H1 (cell line): ENCODE measurements around the gene SUSD1. TPM values are rescaled to one million over a fixed set of nuclear protein-coding genes. Genes with fewer than 3 reads are reported as not detected.

Experiments used
- CTCF ChIA-PET: fragments of 300-600 bp; sonication (Branson Sonifier 250); formaldehyde crosslinking; loops from one replicate; lab custom pipeline; 2021; ENCODE audit not compliant: partially characterized antibody; lab: Charles Lee
- POLR2A ChIA-PET: fragments of 300-600 bp; sonication (Branson Sonifier 250); formaldehyde crosslinking; loops from one replicate; lab custom pipeline; 2021; ENCODE audit warnings: inconsistent platforms; ENCODE audit not compliant: partially characterized antibody; lab: Charles Lee
- DNase-seq, 2 experiments: peaks; one replicate each; pipeline versions ENCODE4 v3.0.0 to v3.0.0-alpha.2; 2010 to 2022; ENCODE audit warnings: low spot score in 2 of 2, low read depth in 1 of 2, mixed read lengths in 1 of 2
- FAIRE-seq: peaks from 2 replicates; lab custom pipeline; 2011; peaks lifted over from hg19 to GRCh38; lab: Jason Lieb, UNC
- H2AFZ ChIP-seq: 2 replicates; pipeline ENCODE4 v1.8.1; 2012; ENCODE audit warnings: low read length, inconsistent platforms
- H2AK5ac ChIP-seq: 2 replicates; pipeline ENCODE4 v1.6.1; 2013; ENCODE audit warnings: low read depth, low read length
- H2BK120ac ChIP-seq: replicated peaks from 2 replicates; pipeline ENCODE3; 2013; ENCODE audit warnings: low read depth, low read length, inconsistent platforms
- H2BK12ac ChIP-seq: 2 replicates; pipeline ENCODE4 v1.6.1; 2013; ENCODE audit warnings: low read depth, low read length
- H2BK15ac ChIP-seq: 2 replicates; pipeline ENCODE4 v1.6.1; 2013; ENCODE audit warnings: low read length
- H2BK20ac ChIP-seq: 2 replicates; pipeline ENCODE4 v1.6.1; 2013; ENCODE audit warnings: low read length
- H2BK5ac ChIP-seq: 2 replicates; pipeline ENCODE4 v1.6.1; 2013; ENCODE audit warnings: low read depth, low read length
- H3K14ac ChIP-seq: 2 replicates; pipeline ENCODE4 v1.6.1; 2013; ENCODE audit warnings: inconsistent platforms; ENCODE audit not compliant: insufficient read length
- H3K18ac ChIP-seq: 2 replicates; pipeline ENCODE4 v1.6.1; 2013; ENCODE audit warnings: low read length; ENCODE audit errors: extremely low read depth
- H3K23ac ChIP-seq: 2 replicates; pipeline ENCODE4 v1.6.1; 2013; ENCODE audit warnings: inconsistent platforms; ENCODE audit not compliant: insufficient read length
- H3K23me2 ChIP-seq: 2 replicates; pipeline ENCODE4 v1.6.1; 2013; ENCODE audit warnings: low read depth, low read length
- H3K27ac ChIP-seq: 2 replicates; pipeline ENCODE4 v1.6.1; 2011; ENCODE audit warnings: low read depth, low read length, inconsistent platforms
- H3K27me3 ChIP-seq, 4 experiments: replicated peaks in 1 of 4; 1 replicate in 1 of 4; 2 replicates in 3 of 4; pipeline versions ENCODE4 v1.6.1 to v1.8.1; 2011 to 2013; ENCODE audit warnings: low read length in 3 of 4, mild to moderate bottlenecking in 3 of 4, inconsistent platforms in 2 of 4, mixed read lengths in 2 of 4, moderate library complexity in 1 of 4; ENCODE audit not compliant: control insufficient read depth in 3 of 4, insufficient read depth in 3 of 4; ENCODE audit errors: extremely low read depth in 1 of 4
- H3K36me3 ChIP-seq, 4 experiments: 2 replicates each; pipeline versions ENCODE4 v1.6.1 to v1.8.1; 2011 to 2013; ENCODE audit warnings: mild to moderate bottlenecking in 4 of 4, low read length in 3 of 4, moderate library complexity in 2 of 4, control low read depth in 1 of 4, inconsistent platforms in 1 of 4; ENCODE audit not compliant: insufficient read depth in 4 of 4, control insufficient read depth in 2 of 4
- H3K4ac ChIP-seq: replicated peaks from 2 replicates; pipeline ENCODE3; 2013; ENCODE audit warnings: low read length, low read depth, mixed read lengths, inconsistent platforms; ENCODE audit not compliant: insufficient read length
- H3K4me1 ChIP-seq, 4 experiments: replicated peaks in 1 of 4; 1 replicate in 1 of 4; 2 replicates in 3 of 4; pipeline versions ENCODE4 v1.6.1 to v1.8.1; 2011 to 2013; ENCODE audit warnings: low read length in 3 of 4, inconsistent platforms in 2 of 4, mixed read lengths in 1 of 4; ENCODE audit not compliant: insufficient read depth in 4 of 4, control insufficient read depth in 3 of 4
- H3K4me2 ChIP-seq, 2 experiments: 2 replicates each; pipeline versions ENCODE4 v1.6.1 to v1.8.1; 2011 to 2013; ENCODE audit warnings: low read depth in 2 of 2, low read length in 2 of 2, control low read depth in 1 of 2, inconsistent platforms in 1 of 2, mild to moderate bottlenecking in 1 of 2; ENCODE audit not compliant: insufficient read depth in 1 of 2
- H3K4me3 ChIP-seq, 4 experiments: fragments of 200-600, 300-600 bp in 1 of 4; sonication (generic), shearing (Covaris generic), sonication (Bioruptor Twin) in 1 of 4; 2 replicates each; pipeline versions ENCODE4 v1.5.1 to v1.8.1; 2011 to 2016; ENCODE audit warnings: low read length in 4 of 4, low read depth in 3 of 4, control low read depth in 2 of 4, inconsistent platforms in 2 of 4, mild to moderate bottlenecking in 2 of 4, mixed read lengths in 1 of 4, moderate library complexity in 1 of 4; ENCODE audit not compliant: insufficient read depth in 2 of 4; ENCODE audit errors: extremely low read depth in 1 of 4
- H3K56ac ChIP-seq: replicated peaks from 2 replicates; pipeline ENCODE3; 2013; ENCODE audit warnings: low read depth, mild to moderate bottlenecking, mixed read lengths, low read length, inconsistent platforms; ENCODE audit not compliant: insufficient read length
- H3K79me1 ChIP-seq: 2 replicates; pipeline ENCODE4 v1.6.1; 2013; ENCODE audit warnings: low read depth, low read length, control low read depth
- H3K79me2 ChIP-seq, 2 experiments: 2 replicates each; pipeline versions ENCODE4 v1.6.1 to v1.8.1; 2012 to 2013; ENCODE audit warnings: low read length in 2 of 2, mild to moderate bottlenecking in 2 of 2, inconsistent platforms in 1 of 2; ENCODE audit not compliant: insufficient read depth in 2 of 2, control insufficient read depth in 1 of 2
- H3K9ac ChIP-seq, 4 experiments: replicated peaks in 1 of 4; 1 replicate in 1 of 4; 2 replicates in 3 of 4; pipeline versions ENCODE4 v1.6.1 to v1.8.1; 2011 to 2013; ENCODE audit warnings: low read depth in 3 of 4, low read length in 3 of 4, control low read depth in 2 of 4, mild to moderate bottlenecking in 2 of 4, moderate library complexity in 2 of 4, inconsistent platforms in 1 of 4; ENCODE audit errors: extremely low read depth in 1 of 4
- H3K9me3 ChIP-seq, 2 experiments: 2 replicates each; pipeline versions ENCODE4 v1.6.1 to v1.8.1; 2012 to 2013; ENCODE audit warnings: mild to moderate bottlenecking in 2 of 2, moderate library complexity in 2 of 2, control low read depth in 1 of 2, inconsistent platforms in 1 of 2, low read depth in 1 of 2, low read length in 1 of 2, mixed read lengths in 1 of 2; ENCODE audit not compliant: insufficient read depth in 2 of 2
- H4K20me1 ChIP-seq, 2 experiments: replicated peaks in 1 of 2; 2 replicates each; pipeline versions ENCODE3 to v1.8.1; 2011 to 2013; ENCODE audit warnings: inconsistent platforms in 2 of 2, low read length in 2 of 2, mild to moderate bottlenecking in 1 of 2; ENCODE audit not compliant: insufficient read depth in 2 of 2, control insufficient read depth in 1 of 2
- H4K5ac ChIP-seq: 2 replicates; pipeline ENCODE4 v1.6.1; 2013; ENCODE audit warnings: low read length, low read depth, mixed read lengths, inconsistent platforms; ENCODE audit not compliant: insufficient read length
- H4K8ac ChIP-seq: 2 replicates; pipeline ENCODE4 v1.8.0; 2013; ENCODE audit warnings: mild to moderate bottlenecking, moderate library complexity, low read length, inconsistent platforms; ENCODE audit not compliant: insufficient read depth; ENCODE audit errors: extremely low read depth
- H4K91ac ChIP-seq: replicated peaks from 2 replicates; pipeline ENCODE3; 2013; ENCODE audit warnings: low read length, mixed read lengths, inconsistent platforms; ENCODE audit not compliant: insufficient read length
- CHD2 ChIP-seq: IDR thresholded peaks from 2 replicates; pipeline ENCODE4 v1.6.1; 2012; ENCODE audit warnings: low read length, improper control_type of control experiment
- CREB1 ChIP-seq: IDR thresholded peaks from 2 replicates; pipeline ENCODE4 v1.6.1; 2012; ENCODE audit warnings: inconsistent platforms
- EP300 ChIP-seq, 2 experiments: IDR thresholded peaks; 1 replicate in 1 of 2; 2 replicates in 1 of 2; pipeline ENCODE4 v1.6.1; 2011 to 2012; ENCODE audit warnings: low read depth in 2 of 2, low read length in 2 of 2, mild to moderate bottlenecking in 2 of 2, borderline replicate concordance in 1 of 2, inconsistent platforms in 1 of 2, moderate library complexity in 1 of 2
- GABPA ChIP-seq: IDR thresholded peaks from 2 replicates; pipeline ENCODE4 v1.6.1; 2011; ENCODE audit warnings: mild to moderate bottlenecking, low read length, moderate library complexity, borderline replicate concordance; ENCODE audit not compliant: insufficient read depth
- KDM5A ChIP-seq: fragments of 200-600 bp; IDR thresholded peaks from 2 replicates; pipeline ENCODE4 v1.7.1; 2012; ENCODE audit warnings: mild to moderate bottlenecking, low read length, inconsistent platforms, mixed read lengths
- NANOG ChIP-seq: IDR thresholded peaks from 2 replicates; pipeline ENCODE4 v1.6.1; 2011; ENCODE audit warnings: low read length, low read depth, mild to moderate bottlenecking, inconsistent platforms; ENCODE audit not compliant: insufficient read depth, poor library complexity, severe bottlenecking
- POLR2A ChIP-seq, 2 experiments: IDR thresholded peaks; 1 replicate in 1 of 2; 2 replicates in 1 of 2; pipeline ENCODE4 v1.6.1; 2011; ENCODE audit warnings: low read depth in 2 of 2, low read length in 2 of 2, mild to moderate bottlenecking in 2 of 2; ENCODE audit errors: control extremely low read depth in 1 of 2
- TBP ChIP-seq: IDR thresholded peaks from 2 replicates; pipeline ENCODE4 v1.6.1; 2011; ENCODE audit warnings: low read depth, low read length, improper control_type of control experiment
- YY1 ChIP-seq: IDR thresholded peaks from 2 replicates; pipeline ENCODE4 v1.6.1; 2011; ENCODE audit warnings: low read depth, mild to moderate bottlenecking, low read length
- WGBS, 2 experiments: shearing (Covaris generic) in 1 of 2; methylation state at CpG; one replicate each; pipeline versions ENCODE4 v1.1.6 to v1.1.7; 2013 to 2015; ENCODE audit warnings: low lambda C conversion rate in 2 of 2, mixed read lengths in 2 of 2, inconsistent platforms in 1 of 2, low coverage in 1 of 2, missing lambda C conversion rate in 1 of 2; ENCODE audit not compliant: insufficient replicate concordance in 2 of 2, insufficient coverage in 1 of 2, insufficient read length in 1 of 2; ENCODE audit errors: extremely low coverage in 1 of 2, missing lambda C conversion rate in 1 of 2; 5-methylcytosine and 5-hydroxymethylcytosine counted together
- polyA plus RNA-seq, 7 experiments: library from polyadenylated mRNA; depleted of rRNA in 3 of 7; stranded (reverse) in 5 of 7; unstranded in 2 of 7; fragments of >200 nt in 5 of 7; fragments of 200-250 nt in 2 of 7; gene quantifications; 1 replicate in 5 of 7; 2 replicates in 1 of 7; 4 replicates in 1 of 7; pipeline versions ENCODE4 v1.2.1 to v1.2.3, GENCODE V29; 2011 to 2013; ENCODE audit warnings: missing spikeins in 2 of 7, mixed read lengths in 2 of 7
- total RNA-seq: library from RNA; stranded (reverse); fragmentation: NEBNext Ultra II Directional; extraction: Animal tissue kit (Norgen Biotek cat#: 25700); gene quantifications from 2 replicates; pipeline ENCODE4 v1.2.1, GENCODE V29; 2021
- TF ChIP-seq, protein P1 (sequence below): IDR thresholded peaks from 2 replicates; pipeline ENCODE4 v1.6.1; 2011; ENCODE audit warnings: low read depth, mild to moderate bottlenecking, low read length; ENCODE audit not compliant: insufficient read depth
- TF ChIP-seq, protein P2 (sequence below), 3 experiments: IDR thresholded peaks; 1 replicate in 2 of 3; 2 replicates in 1 of 3; pipeline versions ENCODE4 v1.5.1 to v1.6.1; 2011; ENCODE audit warnings: low read length in 3 of 3, mild to moderate bottlenecking in 3 of 3, inconsistent platforms in 2 of 3, low read depth in 1 of 3, moderate library complexity in 1 of 3; ENCODE audit not compliant: insufficient read depth in 1 of 3; ENCODE audit errors: control extremely low read depth in 1 of 3

The SUSD1 gene
- total and polyA plus RNA-seq, 2 of the 8 experiments (the other 6 are each of a cell fraction or from before 2014, with no cell fraction given) = 2.8 to 7.2 TPM

DNA sequence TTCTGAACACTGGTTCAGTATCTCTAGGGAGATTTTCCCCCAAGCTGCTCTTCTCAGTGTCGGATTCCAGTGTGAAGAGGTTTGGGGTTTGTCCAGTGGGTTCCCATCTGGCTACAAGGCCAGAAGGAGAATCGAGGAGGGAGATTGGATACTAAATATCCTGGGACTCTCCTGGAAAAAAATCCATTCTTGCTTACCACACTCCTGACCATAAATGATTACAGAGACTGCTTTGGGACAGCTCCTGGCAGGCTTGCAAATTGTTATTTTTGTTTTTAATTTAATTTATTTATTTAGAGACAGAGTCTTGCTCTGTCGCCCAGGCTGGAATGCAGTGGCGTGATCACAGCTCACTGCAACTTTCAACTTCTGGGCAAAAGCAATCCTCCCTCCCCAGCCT, 4.7 kb upstream of the SUSD1 start:
- WGBS, 2 experiments = 90% methylated on average over 4 of the region's 4 CpGs; no CpG with 5 or more reads in 1 of the 2 experiments
- Histone ChIP-seq H3K23me2 (peaks cover 8% of the 10 kb centered on the region), H2BK12ac (no peak overlapping the region), H4K8ac (no peak overlapping the region), H3K9ac (no peak overlapping the region), H3K4ac (no peak overlapping the region), H4K20me1 (no peaks in the 10 kb centered on the region), H3K4me1 (peaks cover 0 to 10% (median 3%) of the 10 kb centered on the region in 4 experiments; a peak in 5 of 7 replicates), H3K79me1 (no peaks in the 10 kb centered on the region), H3K23ac (no peak overlapping the region), H3K4me3 (no peak overlapping the region), H2BK120ac (no peak overlapping the region), H2BK20ac (no peak overlapping the region), H3K9me3 (0 out of 4 replicates have a peak, but pooled peaks cover 0 to 4% of the 10 kb centered on the region in 2 experiments), H2BK15ac (no peak overlapping the region), H2AK5ac (no peak overlapping the region), H3K79me2 (no peaks in the 10 kb centered on the region), H3K14ac (no peak overlapping the region), H3K36me3 (no peaks in the 10 kb centered on the region), H3K18ac (no peak overlapping the region), H3K27ac (no peak overlapping the region), H3K56ac (no peak overlapping the region), H2BK5ac (no peak overlapping the region), H3K4me2 (no peak overlapping the region), H3K27me3 (peaks cover 0 to 20% (median 9%) of the 10 kb centered on the region in 4 experiments; a peak in 5 of 7 replicates), H4K5ac (no peak overlapping the region), H4K91ac (no peak overlapping the region), H2AFZ (no peak overlapping the region)
- ChIA-PET POLR2A (interaction anchor here (1.1 kb wide), 1 partner anchor 14 kb away, joined by 3 read pairs; no protein-coding TSS in a partner anchor), CTCF (interaction anchor here (1.0 to 1.1 kb wide), 2 partner anchors 9 to 24 kb away, joined by 3 to 8 read pairs; no protein-coding TSS in a partner anchor)
- DNase-seq (no peak), FAIRE-seq (no peak)
- TF ChIP-seq CHD2 (no peak), EP300 (IDR thresholded peaks at IDR 0.05; ENCODE audit: borderline replicate concordance in 1 of 2, low read depth in 2 of 2, low read length in 2 of 2) (no peak), NANOG (no peak), CREB1 (no peak), KDM5A (no peak), TBP (no peak), POLR2A (IDR thresholded peaks at IDR 0.05; ENCODE audit: control extremely low read depth in 1 of 2, low read depth in 2 of 2, low read length in 2 of 2) (no peak), YY1 (no peak), GABPA (no peak)
- TF ChIP-seq, protein P1, sequence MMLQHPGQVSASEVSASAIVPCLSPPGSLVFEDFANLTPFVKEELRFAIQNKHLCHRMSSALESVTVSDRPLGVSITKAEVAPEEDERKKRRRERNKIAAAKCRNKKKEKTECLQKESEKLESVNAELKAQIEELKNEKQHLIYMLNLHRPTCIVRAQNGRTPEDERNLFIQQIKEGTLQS = no peak
- TF ChIP-seq, protein P2, sequence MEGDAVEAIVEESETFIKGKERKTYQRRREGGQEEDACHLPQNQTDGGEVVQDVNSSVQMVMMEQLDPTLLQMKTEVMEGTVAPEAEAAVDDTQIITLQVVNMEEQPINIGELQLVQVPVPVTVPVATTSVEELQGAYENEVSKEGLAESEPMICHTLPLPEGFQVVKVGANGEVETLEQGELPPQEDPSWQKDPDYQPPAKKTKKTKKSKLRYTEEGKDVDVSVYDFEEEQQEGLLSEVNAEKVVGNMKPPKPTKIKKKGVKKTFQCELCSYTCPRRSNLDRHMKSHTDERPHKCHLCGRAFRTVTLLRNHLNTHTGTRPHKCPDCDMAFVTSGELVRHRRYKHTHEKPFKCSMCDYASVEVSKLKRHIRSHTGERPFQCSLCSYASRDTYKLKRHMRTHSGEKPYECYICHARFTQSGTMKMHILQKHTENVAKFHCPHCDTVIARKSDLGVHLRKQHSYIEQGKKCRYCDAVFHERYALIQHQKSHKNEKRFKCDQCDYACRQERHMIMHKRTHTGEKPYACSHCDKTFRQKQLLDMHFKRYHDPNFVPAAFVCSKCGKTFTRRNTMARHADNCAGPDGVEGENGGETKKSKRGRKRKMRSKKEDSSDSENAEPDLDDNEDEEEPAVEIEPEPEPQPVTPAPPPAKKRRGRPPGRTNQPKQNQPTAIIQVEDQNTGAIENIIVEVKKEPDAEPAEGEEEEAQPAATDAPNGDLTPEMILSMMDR (IDR thresholded peaks at IDR 0.05; ENCODE audit: control extremely low read depth in 1 of 3, insufficient read depth in 1 of 3, low read depth in 1 of 3, low read length in 3 of 3) = no peak
